Amniotic stem cell (primary cell): ENCODE data around the gene WBP1.
"Not testable (repeated sequence)": the region's sequence is repeated elsewhere in the genome, so short reads cannot be mapped to it uniquely, and the experiment has no call there.

ENCODE experiments used
- DNase-seq: peaks from one replicate; lab custom pipeline; 2025; lab: John Stamatoyannopoulos, UW

Gene WBP1

DNA sequence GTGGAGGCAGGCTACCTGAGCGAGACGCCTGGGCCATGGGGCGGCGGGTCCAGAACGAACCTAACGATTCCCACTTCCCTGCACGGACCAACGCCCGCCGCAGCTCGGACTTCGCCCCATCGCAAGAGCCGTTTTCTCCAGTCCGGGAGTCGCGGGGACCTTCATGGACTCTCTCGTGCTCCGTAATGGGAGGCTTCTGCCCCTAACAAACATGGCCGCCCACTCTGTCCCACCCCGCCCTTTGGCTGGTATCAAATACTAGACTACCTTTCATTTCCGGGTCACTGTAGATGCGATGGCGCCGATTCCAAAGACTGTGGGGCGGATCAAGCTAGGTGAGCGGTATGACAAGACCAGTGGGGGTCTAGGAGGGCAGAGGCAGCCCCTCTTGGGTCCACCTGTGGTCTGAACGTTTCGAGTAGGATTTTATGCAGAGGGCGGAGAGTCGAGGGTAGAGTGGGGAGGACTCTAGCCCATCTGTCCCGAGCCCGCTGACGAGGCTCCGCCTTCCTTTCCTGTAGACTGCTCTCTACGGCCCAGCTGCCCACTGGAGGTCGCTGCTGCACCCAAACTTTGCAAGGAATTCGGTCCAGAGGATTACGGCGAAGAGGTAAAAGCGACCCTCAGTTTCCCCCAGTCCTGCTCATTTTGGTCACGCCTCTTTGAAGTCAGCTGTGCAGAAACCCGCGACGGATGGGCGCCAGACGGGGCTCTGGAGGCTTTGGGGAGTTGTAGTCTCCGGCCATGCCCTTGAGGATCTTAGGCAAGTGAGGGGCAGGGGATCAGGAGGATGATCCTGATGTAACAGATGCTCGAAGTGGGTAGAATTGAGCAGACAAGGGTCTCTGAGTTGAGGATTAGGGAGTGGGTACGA, 24.8 kb downstream of the WBP1 start, which contains the start of the genes CCDC142 and TTC31:
Gene CCDC142, minus strand, starts transcription at position 198 of the 874 bp plus-strand sequence. Its CDS starts 161 bp downstream, at position 37.
Gene TTC31, plus strand, starts transcription at position 281 of the 874 bp plus-strand sequence. Its CDS starts 15 bp downstream, at position 296.
- DNase-seq: peak; percentile 94

DNA sequence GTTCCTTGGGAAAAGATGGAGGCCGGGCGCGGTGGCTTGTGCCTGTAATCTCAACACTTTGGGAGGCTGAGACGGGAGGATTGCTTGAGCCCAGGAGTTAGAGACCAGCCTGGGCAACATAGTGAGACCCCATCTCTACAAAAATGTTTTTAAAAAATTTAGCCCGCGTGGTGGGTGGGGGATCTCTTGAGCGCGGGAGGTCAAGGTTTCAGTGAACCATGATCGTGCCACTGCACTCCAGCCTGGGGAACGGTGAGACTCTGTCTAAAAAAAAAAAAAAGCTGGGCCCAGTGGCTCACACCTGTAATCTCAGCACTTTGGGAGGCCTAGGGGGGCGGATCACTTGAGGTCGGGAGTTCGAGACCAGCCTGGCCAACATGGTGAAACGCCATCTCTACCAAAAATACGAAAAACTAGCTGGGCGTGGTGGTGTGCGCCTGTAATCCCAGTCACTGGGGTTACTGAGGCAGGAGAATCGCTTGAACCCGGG, 25.5 kb downstream of the WBP1 start:
- not testable (repeated sequence) for DNase-seq

DNA sequence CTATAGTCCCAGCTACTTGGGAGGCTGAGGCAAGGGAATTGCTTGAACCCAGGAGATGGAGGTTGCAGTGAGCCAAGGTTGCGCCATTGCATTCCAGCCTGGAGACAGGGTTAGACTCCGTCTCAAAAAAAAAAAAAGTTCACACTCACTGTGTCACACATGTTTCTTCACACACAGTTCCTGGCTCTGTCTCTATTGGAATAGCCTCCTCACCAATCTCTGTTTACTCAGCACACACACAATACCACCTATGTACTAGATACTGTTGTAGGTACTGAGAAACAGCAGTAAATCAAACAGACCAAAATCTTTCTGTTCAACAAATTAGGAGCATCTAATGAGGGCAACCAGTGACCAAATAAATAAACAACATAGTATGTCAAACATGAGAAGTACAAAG, 27.9 kb downstream of the WBP1 start:
- DNase-seq: no peak

GRCh38 chr2:74488643-74489481, 30.6 kb downstream of the WBP1 start:
- DNase-seq: no peak

- no peak for DNase-seq
Measured at GRCh38 chr2:74489906-74490305, 31.7 kb downstream of the WBP1 start.

- DNase-seq: no peak
Measured at GRCh38 chr2:74491648-74492544, 33.7 kb downstream of the WBP1 start.

DNA sequence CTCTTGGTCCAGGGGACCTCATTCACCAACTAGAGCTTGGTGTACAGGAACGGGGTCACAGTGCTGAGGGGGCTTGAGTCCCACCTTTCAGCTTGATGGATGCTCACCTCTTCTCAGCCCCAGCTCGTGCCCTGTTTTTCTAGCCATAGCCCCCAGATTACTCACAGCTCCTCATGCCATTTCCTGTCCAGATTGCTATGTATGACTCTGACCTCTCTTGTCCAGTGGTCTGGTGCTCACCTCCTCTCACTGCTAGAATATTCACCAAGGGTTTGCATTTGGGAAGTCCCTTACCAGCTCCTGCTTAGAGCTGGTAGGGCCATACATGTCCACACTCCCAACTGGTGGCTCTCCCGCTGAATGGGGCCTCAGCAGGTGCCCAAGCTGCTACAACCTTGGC, 35.3 kb downstream of the WBP1 start:
- DNase-seq: no peak

- DNase-seq: no peak
Measured at GRCh38 chr2:74495440-74495839, 37.2 kb downstream of the WBP1 start.

- DNase-seq: no peak
Measured at GRCh38 chr2:74496997-74497776, 38.9 kb downstream of the WBP1 start.

DNA sequence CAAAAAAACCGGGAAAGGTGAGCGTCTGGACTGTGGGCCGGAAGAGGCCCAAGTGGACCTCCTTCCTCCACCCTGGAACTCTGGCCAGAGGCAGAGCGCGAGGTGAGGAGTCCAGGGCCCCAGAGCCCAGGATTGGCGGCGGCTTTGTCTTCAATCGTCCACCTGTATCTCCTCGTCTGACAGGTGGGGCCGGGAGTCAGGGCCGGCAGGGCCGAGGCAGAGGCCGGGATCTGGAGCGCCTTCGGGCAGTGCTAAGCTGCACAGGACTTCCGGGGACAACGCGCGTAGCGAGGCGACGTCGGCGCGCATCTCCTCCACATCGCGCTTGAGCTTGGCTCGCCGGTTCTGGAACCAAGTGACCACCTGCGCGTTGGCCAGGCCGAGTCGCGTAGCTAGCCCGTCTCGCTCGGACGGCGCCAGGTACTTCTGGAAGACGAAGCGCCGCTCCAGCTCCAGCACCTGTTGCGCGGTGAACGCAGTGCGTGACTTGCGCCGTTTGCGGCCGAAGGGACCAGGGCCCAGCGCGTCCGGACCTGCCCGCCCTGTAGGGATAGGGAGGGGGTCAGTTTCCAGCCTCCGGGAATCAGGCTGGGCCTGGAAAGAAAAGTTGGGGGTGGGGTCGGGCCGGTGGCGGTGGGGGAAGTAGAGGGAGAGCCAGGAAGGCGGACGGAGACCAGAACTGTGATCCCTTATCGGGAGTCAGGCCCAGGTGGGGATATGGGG, 39.7 kb downstream of the WBP1 start:
- no peak for DNase-seq

DNA sequence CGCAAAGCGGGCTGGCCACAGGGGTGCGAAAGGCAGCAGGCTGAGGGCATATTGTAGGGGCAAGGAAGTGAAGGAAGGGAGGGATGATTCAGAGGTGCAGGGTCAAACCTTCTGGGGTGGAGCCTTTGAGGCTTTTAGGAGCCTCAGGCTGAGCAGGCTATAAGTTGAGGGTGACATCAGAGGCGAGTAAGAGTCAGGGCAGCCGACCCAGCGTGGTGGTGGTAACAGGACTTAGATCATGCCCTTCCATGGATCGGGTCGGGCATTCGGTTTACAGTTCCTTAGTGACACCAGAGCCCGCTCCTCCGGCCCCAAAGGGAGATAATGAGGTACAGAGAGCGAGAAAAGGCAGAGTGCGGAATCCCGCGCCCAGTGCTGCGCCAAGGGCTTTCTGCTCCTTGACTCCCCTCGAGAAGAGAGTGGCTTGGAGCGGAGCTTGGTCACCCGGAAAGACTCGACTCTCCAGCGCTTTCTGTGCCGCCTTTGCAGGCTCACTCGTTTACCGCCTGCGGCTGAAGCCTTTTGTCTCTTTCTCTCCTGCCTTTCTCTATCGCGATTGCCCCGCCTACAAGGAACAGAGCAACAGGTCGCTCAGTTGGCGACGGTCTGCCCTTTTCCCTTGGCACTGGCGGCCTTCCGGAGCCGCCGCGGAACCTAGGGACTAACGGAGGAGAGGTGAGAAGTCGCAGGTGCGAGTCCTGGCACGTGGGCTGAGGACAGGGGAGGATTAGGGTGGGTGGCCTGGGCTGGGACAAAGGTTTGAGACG, 40.4 kb downstream of the WBP1 start:
- no peak for DNase-seq

GRCh38 chr2:74499267-74499939, 41.2 kb downstream of the WBP1 start, which contains the start of gene LBX2:
LBX2 (minus strand) TSS chr2:74499603; CDS start chr2:74499537, 66 bp downstream.
- DNase-seq: no peak

DNA sequence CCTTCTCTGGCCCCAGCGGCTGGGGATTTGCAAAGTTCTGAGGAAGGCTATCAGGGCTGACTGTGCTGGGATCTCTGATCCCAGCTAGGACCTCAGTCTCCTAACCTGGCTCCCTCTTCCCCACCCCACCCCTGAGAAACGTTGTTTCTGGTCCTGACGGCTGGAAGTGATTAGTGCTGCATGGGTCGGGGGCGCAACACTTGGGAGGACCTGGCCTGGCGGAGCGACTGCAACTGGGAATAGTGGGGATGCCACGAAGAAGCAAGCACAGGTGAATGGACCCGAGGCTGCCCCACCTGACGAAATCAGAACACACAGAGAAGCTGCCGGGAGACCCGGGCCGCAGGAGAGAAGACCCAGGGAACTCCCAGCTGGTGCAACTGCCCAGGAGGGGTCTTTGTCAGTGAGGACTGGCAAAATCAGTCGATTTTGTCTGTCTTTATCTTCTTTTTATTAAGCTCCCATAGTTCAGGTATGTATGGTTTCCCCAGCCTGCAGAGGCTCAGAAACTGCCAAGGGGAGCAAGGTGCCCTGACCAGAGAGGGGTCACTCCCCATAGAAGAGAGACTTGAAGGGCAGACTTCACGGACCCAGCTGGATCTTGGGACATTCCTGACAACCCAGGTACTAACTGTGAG, 41.8 kb downstream of the WBP1 start:
- no peak for DNase-seq

DNA sequence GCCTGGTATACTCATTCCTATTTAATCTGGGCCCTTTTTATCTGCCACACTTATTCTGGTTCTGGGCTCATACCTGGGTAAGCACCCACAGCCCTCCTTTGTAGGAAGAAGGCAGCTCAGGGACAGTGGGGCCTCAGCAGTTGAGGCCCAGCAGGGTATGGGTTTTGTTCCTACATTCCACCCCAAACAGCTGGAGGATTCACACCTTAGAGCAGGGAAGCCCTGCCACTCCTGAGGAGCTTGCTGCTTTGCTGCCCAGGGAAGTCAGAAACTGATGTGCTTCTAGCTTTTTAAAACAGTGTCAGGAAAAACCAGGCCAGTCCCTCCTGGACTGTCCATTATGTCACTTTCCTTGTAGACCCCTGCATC, 42.3 kb downstream of the WBP1 start:
- no peak for DNase-seq

DNA sequence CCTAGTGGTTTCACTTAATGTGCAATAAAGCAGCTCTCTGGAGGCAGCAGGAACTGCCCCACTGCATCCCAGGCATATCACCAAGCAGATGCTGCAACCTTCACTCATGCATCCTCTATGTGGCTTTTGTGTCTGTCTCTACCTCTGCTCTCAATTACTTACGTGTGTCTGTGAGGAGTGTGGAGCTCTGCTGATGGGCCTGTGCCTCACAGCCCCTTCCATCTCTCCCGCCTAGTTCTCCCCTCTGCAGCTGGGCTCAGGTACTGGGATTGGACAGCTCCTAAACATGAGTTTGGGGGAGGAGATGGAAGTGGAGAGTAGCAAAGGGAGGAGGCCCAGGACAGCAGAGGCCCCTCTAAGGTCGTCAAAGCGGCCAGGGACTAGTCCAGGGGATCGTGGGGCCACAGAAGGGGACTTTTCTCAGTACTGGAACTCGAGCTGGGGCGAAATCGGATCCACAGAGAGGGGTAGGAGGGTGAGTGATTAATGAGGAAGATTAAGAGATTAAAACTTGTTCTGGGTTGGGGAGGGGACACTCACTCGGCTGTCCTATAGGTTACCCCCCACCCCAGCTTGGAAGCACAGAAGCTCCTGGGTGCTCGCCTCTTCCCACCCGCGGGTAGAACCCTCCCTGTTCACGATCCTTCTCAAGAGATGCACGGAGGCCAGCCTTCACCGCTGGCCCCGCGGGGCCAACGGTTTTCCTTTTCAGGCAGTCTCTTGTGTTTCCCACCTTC, 43.3 kb downstream of the WBP1 start:
- DNase-seq: no peak

DNA sequence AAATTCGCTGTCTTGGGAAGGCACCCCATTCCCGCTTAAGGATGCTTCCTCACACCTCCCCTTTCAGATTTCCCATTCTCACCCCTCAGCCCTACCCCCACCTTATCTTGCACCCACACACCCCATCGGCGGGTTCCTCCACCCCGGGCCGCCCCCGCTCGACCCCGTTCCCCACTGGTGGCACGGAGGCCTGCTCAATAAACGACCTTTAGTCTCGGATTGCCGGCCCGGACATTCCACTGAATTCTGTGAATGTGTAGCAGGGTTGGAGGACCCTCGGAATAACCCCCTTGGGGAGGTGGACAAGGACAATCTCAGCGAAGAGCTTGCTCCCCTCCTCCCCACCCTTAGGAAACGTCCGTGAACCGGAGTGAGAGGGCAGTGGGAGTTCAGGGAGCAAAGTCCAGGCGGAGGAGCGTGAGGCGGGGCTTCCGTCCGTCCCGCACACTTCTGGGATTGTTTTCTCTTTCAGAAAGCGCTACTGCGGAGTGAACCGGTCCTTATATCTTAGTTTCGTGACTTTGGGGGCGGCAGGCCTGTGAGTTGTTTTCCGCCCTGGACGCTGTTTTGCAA, 44.0 kb downstream of the WBP1 start:
- DNase-seq: no peak
